Measurements from ENCODE around the gene CCDC82.

- TF ChIP-seq CTCF (IDR thresholded peaks at IDR 0.05): no peak
- no peak for TF ChIP-seq EP300 (IDR thresholded peaks at IDR 0.05)
- no peak for TF ChIP-seq POLR2A (IDR thresholded peaks at IDR 0.05)
- TF ChIP-seq POLR2AphosphoS5 (IDR thresholded peaks at IDR 0.05): no peak
Measured at GRCh38 chr11:96400697-96401096, 11.0 kb upstream of the CCDC82 start.
